ENCODE data around the gene GALNT10. TPM values are rescaled to one million over a fixed set of nuclear protein-coding genes. Genes with fewer than 3 reads are reported as not detected.

The GALNT10 gene
- total and polyA plus RNA-seq, 9 of the 15 experiments (the other 6 are each of a cell fraction or from before 2014, with no cell fraction given), result 4.6 to 37.1 (median 13.3) TPM

GRCh38 chr5:154373729-154374179 is 183.2 kb downstream of the GALNT10 start (continued):
- TF ChIP-seq MEIS2 (IDR thresholded peaks at IDR 0.05; ENCODE audit: partially characterized antibody) (peak; percentile 81), HNRNPLL (IDR thresholded peaks at IDR 0.05; ENCODE audit: low read depth, low read length, poor library complexity, severe bottlenecking) (no peak), POLR3A (IDR thresholded peaks at IDR 0.05; ENCODE audit: borderline replicate concordance, extremely low read depth, insufficient read depth, insufficient read length) (no peak), SETDB1 (IDR thresholded peaks at IDR 0.05; ENCODE audit: low read length) (no peak), ZNF57 (CRISPR knock-in tag; IDR thresholded peaks at IDR 0.05) (no peak), KDM5B (IDR thresholded peaks at IDR 0.05; ENCODE audit: insufficient replicate concordance, low read depth, low read length) (no peak), ZNF695 (CRISPR knock-in tag; IDR thresholded peaks at IDR 0.05) (no peak), RB1 (IDR thresholded peaks at IDR 0.05; ENCODE audit: low read depth) (no peak), SMARCA4 (IDR thresholded peaks at IDR 0.05) (peak; percentile 90), EZH2 (IDR thresholded peaks at IDR 0.05; ENCODE audit: borderline replicate concordance, low read depth, low read length) (no peak), TARDBP (IDR thresholded peaks at IDR 0.05) (no peak), SIN3A (IDR thresholded peaks at IDR 0.05; ENCODE audit: borderline replicate concordance in 2 of 2, control insufficient read depth in 1 of 2, low read depth in 2 of 2, low read length in 2 of 2) (no peak), MEF2D (tag; conservative IDR thresholded peaks at IDR 0.05; ENCODE audit: low read depth) (0 out of 2 replicates have a peak, but pooled peaks have one; percentile 26), KDM1A (IDR thresholded peaks at IDR 0.05) (peak; percentile 91 to 93), ARNT (IDR thresholded peaks at IDR 0.05) (peak; percentile 75 to 82; a peak in 3 of 4 replicates), BRD4 (IDR thresholded peaks at IDR 0.05) (no peak), ZBTB9 (CRISPR knock-in tag; IDR thresholded peaks at IDR 0.05) (no peak), TRIM24 (IDR thresholded peaks at IDR 0.05) (peak; percentile 88 to 91), NCOA6 (IDR thresholded peaks at IDR 0.05) (no peak), ZNF316 (IDR thresholded peaks at IDR 0.05) (peak; percentile 86), MTF1 (CRISPR knock-in tag; IDR thresholded peaks at IDR 0.05; ENCODE audit: borderline replicate concordance) (no peak), POLR3G (IDR thresholded peaks at IDR 0.05; ENCODE audit: extremely low read depth, insufficient read length, insufficient replicate concordance) (no peak)
- TF ChIP-seq, protein P1, sequence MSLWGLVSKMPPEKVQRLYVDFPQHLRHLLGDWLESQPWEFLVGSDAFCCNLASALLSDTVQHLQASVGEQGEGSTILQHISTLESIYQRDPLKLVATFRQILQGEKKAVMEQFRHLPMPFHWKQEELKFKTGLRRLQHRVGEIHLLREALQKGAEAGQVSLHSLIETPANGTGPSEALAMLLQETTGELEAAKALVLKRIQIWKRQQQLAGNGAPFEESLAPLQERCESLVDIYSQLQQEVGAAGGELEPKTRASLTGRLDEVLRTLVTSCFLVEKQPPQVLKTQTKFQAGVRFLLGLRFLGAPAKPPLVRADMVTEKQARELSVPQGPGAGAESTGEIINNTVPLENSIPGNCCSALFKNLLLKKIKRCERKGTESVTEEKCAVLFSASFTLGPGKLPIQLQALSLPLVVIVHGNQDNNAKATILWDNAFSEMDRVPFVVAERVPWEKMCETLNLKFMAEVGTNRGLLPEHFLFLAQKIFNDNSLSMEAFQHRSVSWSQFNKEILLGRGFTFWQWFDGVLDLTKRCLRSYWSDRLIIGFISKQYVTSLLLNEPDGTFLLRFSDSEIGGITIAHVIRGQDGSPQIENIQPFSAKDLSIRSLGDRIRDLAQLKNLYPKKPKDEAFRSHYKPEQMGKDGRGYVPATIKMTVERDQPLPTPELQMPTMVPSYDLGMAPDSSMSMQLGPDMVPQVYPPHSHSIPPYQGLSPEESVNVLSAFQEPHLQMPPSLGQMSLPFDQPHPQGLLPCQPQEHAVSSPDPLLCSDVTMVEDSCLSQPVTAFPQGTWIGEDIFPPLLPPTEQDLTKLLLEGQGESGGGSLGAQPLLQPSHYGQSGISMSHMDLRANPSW (CRISPR knock-in tag; IDR thresholded peaks at IDR 0.05), result no peak
- TF ChIP-seq, protein P2, sequence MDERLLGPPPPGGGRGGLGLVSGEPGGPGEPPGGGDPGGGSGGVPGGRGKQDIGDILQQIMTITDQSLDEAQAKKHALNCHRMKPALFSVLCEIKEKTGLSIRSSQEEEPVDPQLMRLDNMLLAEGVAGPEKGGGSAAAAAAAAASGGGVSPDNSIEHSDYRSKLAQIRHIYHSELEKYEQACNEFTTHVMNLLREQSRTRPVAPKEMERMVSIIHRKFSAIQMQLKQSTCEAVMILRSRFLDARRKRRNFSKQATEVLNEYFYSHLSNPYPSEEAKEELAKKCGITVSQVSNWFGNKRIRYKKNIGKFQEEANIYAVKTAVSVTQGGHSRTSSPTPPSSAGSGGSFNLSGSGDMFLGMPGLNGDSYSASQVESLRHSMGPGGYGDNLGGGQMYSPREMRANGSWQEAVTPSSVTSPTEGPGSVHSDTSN (CRISPR knock-in tag; IDR thresholded peaks at IDR 0.05; ENCODE audit: low read depth), result no peak
- TF ChIP-seq, protein P2 (tag; conservative IDR thresholded peaks at IDR 0.05; ENCODE audit: low read depth), result peak; percentile 75

Data from K562 (cell line).